CD14-positive monocyte (primary cell): ENCODE measurements around the gene ITPKB. TPM values are rescaled to one million over a fixed set of nuclear protein-coding genes. Genes with fewer than 3 reads are reported as not detected.

ENCODE experiments used
- DNase-seq, 3 donors: peaks; one replicate each; pipeline ENCODE4 v3.0.0-alpha.2; 2011 to 2022
- H2AFZ ChIP-seq: 2 replicates; pipeline ENCODE4 v1.6.0; 2012; ENCODE audit warnings: mild to moderate bottlenecking, low read depth, low read length, inconsistent platforms; ENCODE audit not compliant: insufficient read depth, poor library complexity, severe bottlenecking
- H3K27ac ChIP-seq, 2 donors: 1 replicate in 1 of 2; 2 replicates in 1 of 2; pipeline ENCODE4 v1.5.1; 2012 to 2013; ENCODE audit warnings: low read length in 2 of 2, control low read depth in 1 of 2, inconsistent platforms in 1 of 2, low read depth in 1 of 2, mild to moderate bottlenecking in 1 of 2
- H3K27me3 ChIP-seq, 2 donors: one replicate each; pipeline versions ENCODE4 v1.6.0 to v1.6.1; 2011 to 2013; ENCODE audit warnings: low read length in 2 of 2; ENCODE audit not compliant: control insufficient read depth in 2 of 2, insufficient read depth in 2 of 2
- H3K36me3 ChIP-seq, 2 donors: replicated peaks in 1 of 2; 1 replicate in 1 of 2; 2 replicates in 1 of 2; pipeline versions ENCODE4 v1.5.1 to v1.6.1; 2012 to 2013; ENCODE audit warnings: low read length in 2 of 2, control low read depth in 1 of 2, inconsistent platforms in 1 of 2, mild to moderate bottlenecking in 1 of 2; ENCODE audit not compliant: insufficient read depth in 2 of 2, control insufficient read depth in 1 of 2
- H3K4me1 ChIP-seq, 2 donors: 1 replicate in 1 of 2; 2 replicates in 1 of 2; pipeline versions ENCODE4 v1.5.1 to v1.6.1; 2012 to 2013; ENCODE audit warnings: low read length in 2 of 2, control low read depth in 1 of 2, inconsistent platforms in 1 of 2, mild to moderate bottlenecking in 1 of 2, moderate library complexity in 1 of 2; ENCODE audit not compliant: insufficient read depth in 2 of 2, control insufficient read depth in 1 of 2
- H3K4me2 ChIP-seq: replicated peaks from 2 replicates; pipeline ENCODE3; 2012; ENCODE audit warnings: low read length, moderate library complexity, mild to moderate bottlenecking; ENCODE audit not compliant: poor library complexity, severe bottlenecking; ENCODE audit errors: extremely low read depth
- H3K4me3 ChIP-seq, 3 experiments: fragments of 200-600 bp in 1 of 3; sonication (generic) in 1 of 3; replicated peaks in 1 of 3; 1 replicate in 2 of 3; 2 replicates in 1 of 3; pipeline ENCODE4 v1.5.1; 2011 to 2013; ENCODE audit warnings: low read length in 3 of 3, mild to moderate bottlenecking in 3 of 3, control low read depth in 2 of 3, low read depth in 2 of 3, inconsistent platforms in 1 of 3, moderate library complexity in 1 of 3
- H3K79me2 ChIP-seq: 2 replicates; pipeline ENCODE4 v1.6.0; 2012; ENCODE audit warnings: mild to moderate bottlenecking, control low read depth, inconsistent platforms, low read length, moderate library complexity; ENCODE audit not compliant: insufficient read depth
- H3K9ac ChIP-seq: 2 replicates; pipeline ENCODE4 v1.6.0; 2017; ENCODE audit warnings: low read length, mild to moderate bottlenecking; ENCODE audit not compliant: insufficient read depth, poor library complexity, severe bottlenecking
- H3K9me3 ChIP-seq, 2 donors: replicated peaks in 1 of 2; 1 replicate in 1 of 2; 2 replicates in 1 of 2; pipeline versions ENCODE4 v1.5.1 to v1.6.1; 2012 to 2013; ENCODE audit warnings: low read length in 2 of 2, control low read depth in 1 of 2; ENCODE audit not compliant: control insufficient read depth in 1 of 2, insufficient read depth in 1 of 2
- H4K20me1 ChIP-seq: 2 replicates; pipeline ENCODE4 v1.6.0; 2012; ENCODE audit warnings: mild to moderate bottlenecking, low read length, control low read depth, moderate library complexity; ENCODE audit not compliant: insufficient read depth
- H3K27ac Mint-ChIP-seq, 7 donors: one replicate each; pipeline ENCODE4 v1.8.0; 2020; ENCODE audit warnings: mild to moderate bottlenecking in 7 of 7, mixed read lengths in 7 of 7, moderate library complexity in 6 of 7, inconsistent platforms in 2 of 7
- H3K27me3 Mint-ChIP-seq, 3 donors: one replicate each; pipeline ENCODE4 v1.8.0; 2021 to 2022; ENCODE audit warnings: low read depth in 3 of 3, mild to moderate bottlenecking in 3 of 3, mixed read lengths in 3 of 3, moderate library complexity in 3 of 3, inconsistent platforms in 1 of 3
- H3K36me3 Mint-ChIP-seq, 2 donors: one replicate each; pipeline ENCODE4 v1.8.0; 2020; ENCODE audit warnings: mixed read lengths in 2 of 2, inconsistent platforms in 1 of 2, mild to moderate bottlenecking in 1 of 2
- H3K4me1 Mint-ChIP-seq: one replicate; pipeline ENCODE4 v1.8.0; 2020; ENCODE audit warnings: mild to moderate bottlenecking, mixed read lengths
- H3K4me3 Mint-ChIP-seq, 2 donors: one replicate each; pipeline ENCODE4 v1.8.0; 2020; ENCODE audit warnings: mild to moderate bottlenecking in 2 of 2, mixed read lengths in 2 of 2, moderate library complexity in 1 of 2
- H3K9me3 Mint-ChIP-seq, 7 donors: one replicate each; pipeline ENCODE4 v1.8.0; 2020 to 2022; ENCODE audit warnings: mixed read lengths in 7 of 7, mild to moderate bottlenecking in 6 of 7, moderate library complexity in 6 of 7, inconsistent platforms in 2 of 7
- CTCF ChIP-seq: fragments of 200-600 bp; IDR thresholded peaks from one replicate; pipeline ENCODE4 v1.8.0; 2022; ENCODE audit warnings: antibody characterized with exemption, mild to moderate bottlenecking
- WGBS: methylation state at CpG from one replicate; pipeline ENCODE4 v1.1.5; 2013; ENCODE audit warnings: missing lambda C conversion rate; ENCODE audit not compliant: insufficient coverage; 5-methylcytosine and 5-hydroxymethylcytosine counted together
- intact Hi-C, 2 donors: fragments of 100-400 bp; cut with micrococcal nuclease; formaldehyde crosslinking; loops; one replicate each; pipeline versions ENCODE4 v1.15.0 to v1.15.1; 2023
- polyA plus RNA-seq, 3 donors: library from polyadenylated mRNA; depleted of rRNA in 1 of 3; unstranded in 2 of 3; stranded (reverse) in 1 of 3; fragments of 300-500 nt in 2 of 3; fragments of >200 nt in 1 of 3; fragmentation: Illumina TruSeq in 2 of 3; gene quantifications; 1 replicate in 2 of 3; 2 replicates in 1 of 3; pipeline ENCODE4 v1.2.3, GENCODE V29; 2012 to 2021

ITPKB gene
- polyA plus RNA-seq, 3 donors, result 7.3 to 14.4 (median 10.2) TPM

- Histone ChIP-seq H3K79me2 (peaks cover 15% of the 10 kb centered on the region), H3K27ac (peak overlapping the region in 1 of 2 donors; percentile 21), H3K36me3 (peaks cover 2 to 56% of the 10 kb centered on the region in 2 donors), H3K27me3 (no peaks in the 10 kb centered on the region), H3K4me2 (no peak overlapping the region), H3K4me3 (no peak overlapping the region), H3K9me3 (no peaks in the 10 kb centered on the region), H2AFZ (no peak overlapping the region), H4K20me1 (peaks cover 23% of the 10 kb centered on the region), H3K9ac (no peak overlapping the region), H3K4me1 (no peaks in the 10 kb centered on the region)
- Mint-ChIP-seq H3K27ac (peak overlapping the region in 5 of 7 donors; percentile 6 to 80 (median 50)), H3K9me3 (peaks cover 0 to 1% (median 0%) of the 10 kb centered on the region in 7 donors), H3K27me3 (peaks cover 0 to 2% (median 0%) of the 10 kb centered on the region in 3 donors), H3K4me3 (no peak overlapping the region), H3K4me1 (peaks cover 46% of the 10 kb centered on the region), H3K36me3 (peaks cover 67 to 71% of the 10 kb centered on the region in 2 donors)
- 100% methylated on average over 8 of the region's 12 CpGs for WGBS
- no peak for TF ChIP-seq CTCF
- intact Hi-C loops, result loop anchor here (5.0 kb wide), 2 partner anchors 34 to 54 kb away; no protein-coding TSS in a partner anchor
- no peak for DNase-seq
Measured at GRCh38 chr1:226686440-226687425, 52.3 kb downstream of the ITPKB start.

GRCh38 chr1:226685196-226685820 is 53.8 kb downstream of the ITPKB start:
- no peak overlapping the region for H3K4me3 ChIP-seq
- peaks cover 24% of the 10 kb centered on the region for H3K79me2 ChIP-seq
- intact Hi-C loops, result loop anchor here (5.0 kb wide), 2 partner anchors 33 to 53 kb away; no protein-coding TSS in a partner anchor
- no peak overlapping the region for H3K4me2 ChIP-seq
- H2AFZ ChIP-seq, result no peak overlapping the region
- no peak for TF ChIP-seq CTCF
- Mint-ChIP-seq H3K9me3 (peaks cover 0 to 3% (median 0%) of the 10 kb centered on the region in 7 donors), H3K36me3 (peaks cover 60 to 65% of the 10 kb centered on the region in 2 donors), H3K27ac (peak overlapping the region in 2 of 7 donors; percentile 79 to 83), H3K27me3 (peaks cover 0 to 2% (median 0%) of the 10 kb centered on the region in 3 donors), H3K4me1 (peaks cover 44% of the 10 kb centered on the region), H3K4me3 (no peak overlapping the region)
- H3K9ac ChIP-seq, result no peak overlapping the region
- H4K20me1 ChIP-seq, result peaks cover 10% of the 10 kb centered on the region
- H3K4me1 ChIP-seq, result peaks cover 6 to 7% of the 10 kb centered on the region in 2 donors
- H3K36me3 ChIP-seq, result peaks cover 2 to 41% of the 10 kb centered on the region in 2 donors
- DNase-seq, result no peak
- no peaks in the 10 kb centered on the region for H3K27me3 ChIP-seq
- H3K27ac ChIP-seq, result peak overlapping the region in 1 of 2 donors; percentile 13
- H3K9me3 ChIP-seq, result no peaks in the 10 kb centered on the region
- WGBS, result 85% methylated on average over 8 of the region's 11 CpGs
